Hematopoietic multipotent progenitor cell treated with erythropoietin and hydrocortisone succinate and interleukin-3 and kit ligand, for 17 days (in vitro differentiated cells): ENCODE results near the gene CCDC102B.
"Not testable (repeated sequence)": the region's sequence is repeated elsewhere in the genome, so short reads cannot be mapped to it uniquely, and the experiment has no call there.

Experiments
- DNase-seq: peaks from one replicate; pipeline ENCODE4 v3.0.0-alpha.2; 2015; ENCODE audit warnings: low spot score

CCDC102B gene

DNA sequence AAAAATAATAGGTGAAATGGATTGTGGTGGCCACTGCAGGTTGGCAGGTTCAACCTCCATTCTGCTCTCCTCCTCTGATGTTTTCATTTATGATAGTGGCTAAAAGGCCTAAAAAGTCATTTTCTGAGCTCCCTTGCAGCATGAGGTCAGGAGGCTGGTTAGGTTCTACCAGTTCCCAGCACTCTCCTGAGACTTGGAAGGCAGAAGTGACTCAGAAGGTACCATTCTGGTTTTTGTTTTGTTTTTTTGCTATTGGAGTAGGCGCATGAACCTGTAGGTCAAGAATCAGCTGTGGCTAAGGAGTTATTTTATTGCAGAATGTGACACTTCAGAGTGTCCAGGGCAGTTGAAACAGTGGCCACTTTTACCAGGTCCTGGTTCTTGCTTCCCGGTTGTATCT lies 181.9 kb downstream of the CCDC102B start:
- DNase-seq = no peak

- no peak for DNase-seq
Measured at GRCh38 chr18:68983126-68983525, 185.2 kb downstream of the CCDC102B start.

DNA sequence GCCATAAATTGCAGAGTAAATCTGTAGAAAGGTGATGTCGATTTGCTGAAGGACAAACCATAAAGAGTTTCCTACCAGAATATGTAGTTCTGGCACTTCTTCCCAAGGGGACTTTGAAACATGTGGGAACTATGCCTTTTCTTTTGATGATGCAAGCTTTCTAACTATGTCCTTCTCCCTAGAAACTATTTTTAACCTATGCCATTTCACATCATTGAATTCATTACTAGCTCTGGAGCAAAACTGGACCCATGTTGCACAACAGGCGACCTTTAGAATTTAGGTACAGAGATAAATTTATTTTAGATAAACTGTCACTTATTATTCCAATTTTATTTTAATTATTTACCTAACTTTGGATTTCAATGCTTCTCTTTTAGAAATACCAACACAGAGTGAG lies 186.5 kb downstream of the CCDC102B start:
- DNase-seq = no peak

GRCh38 chr18:68985172-68985820 lies 187.4 kb downstream of the CCDC102B start:
- DNase-seq = no peak

GRCh38 chr18:68991286-68991685 lies 193.4 kb downstream of the CCDC102B start:
- no peak for DNase-seq

GRCh38 chr18:68992719-68993482 lies 195.0 kb downstream of the CCDC102B start:
- DNase-seq = no peak

DNA sequence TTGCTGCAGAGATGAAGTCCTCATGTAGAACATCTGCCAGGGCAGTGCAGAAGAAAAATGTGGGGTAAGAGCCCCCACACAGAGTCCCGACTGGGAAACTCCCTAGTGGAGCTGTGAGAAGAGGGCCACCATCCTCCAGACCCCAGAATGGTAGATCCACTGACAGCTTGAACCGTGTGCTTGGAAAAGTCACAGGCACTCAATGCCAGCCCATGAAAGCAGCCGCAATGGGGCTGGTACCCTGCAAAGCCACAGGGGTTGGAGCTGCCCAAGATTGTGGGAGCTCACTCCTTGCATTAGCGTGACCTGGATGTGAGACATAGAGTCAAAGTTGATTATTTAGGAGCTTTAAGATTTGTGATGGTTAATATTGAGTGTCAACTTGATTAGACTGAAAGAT lies 197.8 kb downstream of the CCDC102B start:
- DNase-seq = no peak

DNA sequence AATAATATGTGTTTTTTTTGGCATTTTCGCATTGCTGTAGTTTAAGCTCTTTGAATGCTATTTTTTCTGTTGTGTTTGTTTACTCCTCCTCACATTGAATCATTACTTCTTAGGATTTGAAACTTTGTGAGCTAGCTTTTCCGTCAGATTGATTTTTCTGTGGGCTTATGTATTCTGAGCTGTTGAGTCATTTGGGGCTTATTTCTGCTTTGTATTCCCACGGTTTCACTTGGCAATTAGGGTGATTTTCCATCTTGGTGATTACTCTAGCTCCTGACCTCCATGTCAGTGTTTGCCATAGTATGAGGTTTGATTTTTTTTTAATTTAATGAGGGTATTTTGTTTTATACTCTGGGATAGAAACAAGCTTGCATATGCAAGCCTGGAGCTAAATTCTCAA lies 200.0 kb downstream of the CCDC102B start:
- no peak for DNase-seq

GRCh38 chr18:69000366-69000765 lies 202.5 kb downstream of the CCDC102B start:
- no peak for DNase-seq

DNA sequence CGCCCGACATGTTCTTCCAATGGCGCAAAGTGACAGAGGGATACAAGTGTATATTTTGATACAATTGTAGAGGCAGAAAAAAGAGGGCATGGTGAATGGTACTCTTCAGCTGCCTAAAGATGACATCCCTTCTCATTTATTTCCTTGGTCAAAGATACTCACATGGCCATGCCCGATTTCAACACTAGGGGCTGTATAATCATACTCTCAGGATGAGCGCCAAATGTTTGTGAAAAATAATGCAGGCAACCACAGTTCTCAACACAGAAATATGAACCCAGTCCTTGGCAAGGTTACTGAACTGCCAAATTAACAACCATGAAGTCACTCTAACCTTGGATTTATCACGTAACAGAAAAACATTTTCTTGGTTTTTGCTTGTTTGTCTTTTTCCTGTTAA lies 204.4 kb downstream of the CCDC102B start:
- DNase-seq = no peak

- DNase-seq = not testable (repeated sequence)
Measured at GRCh38 chr18:69006212-69006611, 208.3 kb downstream of the CCDC102B start.

GRCh38 chr18:69008538-69008937 lies 210.7 kb downstream of the CCDC102B start:
- DNase-seq = no peak

DNA sequence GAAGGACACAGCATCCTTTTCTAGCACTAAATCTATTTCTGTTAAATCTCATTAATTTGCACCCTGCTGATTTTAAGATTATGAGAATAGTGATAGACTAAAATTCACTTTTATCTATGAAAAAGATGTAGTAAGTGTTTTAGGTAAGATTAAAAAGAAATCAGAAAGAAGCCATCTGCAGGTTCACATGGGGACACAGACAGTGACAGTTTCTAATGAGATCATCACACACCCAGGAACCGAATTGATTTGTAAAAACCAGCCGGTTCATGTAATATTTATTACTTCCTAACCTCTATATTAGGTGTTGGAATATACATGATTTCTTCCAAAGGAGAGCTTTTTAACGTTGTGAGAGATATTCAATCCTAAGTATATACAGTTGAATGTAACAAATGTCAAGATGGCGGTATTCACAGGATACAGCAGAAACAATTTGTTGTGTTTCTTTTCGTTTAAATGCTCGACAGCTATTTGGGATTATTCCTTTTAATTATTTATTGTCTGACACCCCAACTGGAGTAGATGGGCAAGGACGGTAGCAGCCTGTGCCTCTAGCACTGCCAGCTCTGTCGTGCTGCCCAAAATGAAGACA lies 223.4 kb downstream of the CCDC102B start:
- DNase-seq = no peak

DNA sequence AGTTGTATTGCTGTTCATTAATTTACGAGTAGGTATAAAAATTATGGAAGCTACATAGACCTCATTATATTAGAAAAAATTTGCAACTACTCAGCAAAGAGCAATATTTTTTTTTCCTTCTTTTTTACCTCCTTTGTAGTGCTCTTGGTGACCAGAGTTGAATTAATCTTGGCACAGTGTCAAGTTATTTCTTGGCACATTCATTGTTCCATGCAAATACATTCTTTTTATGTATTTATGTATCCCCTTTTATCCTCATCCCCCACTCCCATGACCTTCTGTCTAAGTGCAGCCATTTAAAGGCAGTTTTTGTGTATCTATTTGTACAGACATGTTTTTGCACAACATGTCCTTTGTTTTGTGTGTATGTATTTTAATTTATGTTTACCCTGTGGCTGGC lies 224.5 kb downstream of the CCDC102B start:
- DNase-seq = no peak

DNA sequence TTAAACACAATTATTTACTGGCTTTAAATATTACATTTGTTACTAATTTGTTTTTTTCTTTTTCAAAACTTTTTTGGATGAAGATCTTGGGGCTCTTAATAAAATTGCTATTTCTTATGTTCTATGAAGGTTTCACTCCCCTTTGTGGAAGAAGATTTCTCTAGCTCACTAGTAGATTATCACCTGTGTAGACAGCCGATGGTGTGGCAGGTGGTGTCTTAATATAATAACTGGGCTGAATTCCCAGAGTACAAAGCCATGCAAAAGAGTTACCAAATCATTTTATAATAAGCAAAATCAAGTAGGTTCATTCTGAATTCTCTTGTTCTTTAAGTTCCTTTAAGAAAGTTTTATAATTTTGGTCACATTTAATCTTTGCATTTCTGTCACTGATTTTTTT lies 233.7 kb downstream of the CCDC102B start:
- no peak for DNase-seq

GRCh38 chr18:69032009-69032408 lies 234.1 kb downstream of the CCDC102B start:
- no peak for DNase-seq

GRCh38 chr18:69035756-69036155 lies 237.9 kb downstream of the CCDC102B start:
- no peak for DNase-seq

DNA sequence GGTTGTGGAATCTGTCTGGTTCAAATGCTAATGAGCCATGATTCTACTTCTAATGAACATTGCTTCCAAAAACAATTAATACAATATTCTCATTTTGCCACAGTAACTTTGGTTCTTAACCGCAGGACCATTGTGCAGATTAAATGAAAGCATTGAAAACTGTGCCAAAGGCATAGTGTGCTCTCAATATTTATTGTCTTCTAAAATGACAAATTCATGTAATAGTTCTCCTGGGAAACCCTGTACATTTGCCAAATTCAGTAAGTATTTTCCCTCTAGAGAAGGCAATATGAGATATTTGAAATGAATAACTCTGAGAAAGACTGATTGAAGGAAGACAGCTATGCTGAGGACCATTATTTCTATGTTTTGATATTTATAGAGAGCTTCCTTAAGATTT lies 246.3 kb downstream of the CCDC102B start:
- DNase-seq = no peak

DNA sequence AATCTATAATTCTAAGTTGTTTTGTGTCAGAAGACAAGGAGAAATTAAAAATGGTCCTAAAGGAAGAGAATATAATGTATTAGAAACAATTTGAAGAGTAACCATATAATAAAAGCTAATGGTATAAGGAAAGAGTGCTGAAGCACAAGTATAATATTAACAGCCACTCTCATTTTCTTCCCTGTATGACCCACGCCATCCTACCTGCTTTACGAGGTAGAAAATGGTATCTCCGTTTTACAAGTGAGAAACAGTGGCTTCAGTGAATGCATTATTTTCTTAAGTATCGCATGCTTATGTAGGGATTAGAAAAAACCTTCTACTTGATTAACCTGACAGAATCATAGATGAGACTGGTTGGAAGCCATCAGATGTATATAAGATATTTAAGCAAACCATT lies 266.2 kb downstream of the CCDC102B start:
- no peak for DNase-seq

- no peak for DNase-seq
Measured at GRCh38 chr18:69067048-69067447, 269.2 kb downstream of the CCDC102B start.

GRCh38 chr18:69071680-69072079 lies 273.8 kb downstream of the CCDC102B start:
- DNase-seq = no peak

- DNase-seq = no peak
Measured at GRCh38 chr18:69081846-69082245, 284.0 kb downstream of the CCDC102B start.

DNA sequence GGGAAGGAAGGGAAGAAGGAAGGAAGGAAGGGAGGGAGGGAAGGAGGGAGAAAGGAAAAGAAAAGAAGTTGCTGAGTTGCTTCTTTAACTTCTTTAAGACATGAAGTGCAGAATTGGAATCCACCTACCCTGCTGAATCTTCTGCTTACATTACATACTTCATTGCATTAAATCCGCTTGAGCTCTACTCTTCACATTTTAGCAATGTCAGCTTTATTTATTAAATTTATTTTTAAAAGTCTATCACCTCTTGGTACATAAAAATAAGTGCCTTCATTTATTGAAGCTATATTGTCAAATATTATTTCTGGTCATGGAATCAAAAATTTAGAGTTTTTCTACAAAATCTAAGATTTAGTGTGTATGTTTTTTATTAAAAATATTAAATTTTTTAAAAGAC lies 284.6 kb downstream of the CCDC102B start:
- DNase-seq = no peak
